ENCODE measurements around the gene ZFPL1.

DNA sequence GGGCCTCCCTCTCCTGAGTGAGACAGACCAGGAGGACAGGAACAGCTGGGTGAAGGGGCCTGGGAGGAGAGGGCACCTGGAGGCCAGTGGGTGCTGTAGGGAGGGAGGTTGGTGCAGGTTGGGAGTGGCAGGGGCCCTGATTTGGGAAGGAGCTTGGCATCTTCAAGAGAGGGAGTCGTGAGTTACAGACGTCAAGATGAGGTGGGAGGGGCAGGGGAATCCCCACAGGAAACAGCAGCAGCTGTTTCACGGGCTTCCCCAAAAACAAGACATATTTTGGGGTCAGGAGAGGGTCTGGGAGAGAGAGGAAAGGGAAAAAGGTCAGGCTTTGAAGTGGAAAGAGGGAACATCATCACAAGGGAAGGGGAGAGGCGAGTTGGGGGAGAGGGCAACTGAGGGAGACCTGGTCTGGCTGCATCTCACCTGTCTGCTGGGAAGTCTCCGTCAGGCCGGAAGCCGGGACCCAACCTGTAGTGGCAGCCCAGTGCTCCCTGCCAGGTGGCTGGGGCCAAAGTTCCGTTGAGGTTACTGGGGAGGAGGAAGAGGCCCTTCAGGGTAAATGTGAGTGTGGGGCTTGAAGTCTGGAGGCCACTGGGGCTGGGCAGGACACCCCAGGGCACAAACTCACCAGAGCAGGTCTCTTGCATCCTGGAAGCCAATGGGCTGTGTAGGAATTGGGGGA lies 30.1 kb upstream of the ZFPL1 start:
- TF ChIP-seq CTCF (IDR thresholded peaks at IDR 0.05): no peak
- TF ChIP-seq POLR2A (IDR thresholded peaks at IDR 0.05): no peak
